ENCODE results near the gene HSF2BP. TPM values are rescaled to one million over a fixed set of nuclear protein-coding genes. Genes with fewer than 3 reads are reported as not detected.

HSF2BP gene
- total and polyA plus RNA-seq, 9 donors = 0.58 to 2.9 (median 1.5) TPM

DNA sequence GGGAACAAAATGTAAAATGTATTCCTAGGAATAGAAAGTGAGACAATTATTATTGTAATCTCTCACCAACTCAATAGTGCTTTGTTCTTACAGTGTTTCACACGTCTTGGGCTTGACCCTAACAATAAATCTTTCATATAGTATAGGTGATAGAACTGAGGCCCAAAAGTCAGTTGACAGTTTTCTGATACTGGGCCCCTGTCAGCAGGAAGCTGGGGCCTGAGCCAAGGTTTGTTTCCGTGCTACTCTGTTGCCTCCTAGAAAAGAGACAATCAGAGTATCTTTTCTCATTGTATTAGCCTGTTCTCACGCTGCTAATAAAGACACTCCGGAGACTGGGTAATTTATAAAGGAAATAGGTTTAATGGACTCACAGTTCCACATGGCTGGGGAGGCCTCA, 5.1 kb upstream of the HSF2BP start:
- no peak for DNase-seq
- H3K27ac ChIP-seq = no peak overlapping the region
- H3K27me3 ChIP-seq = no peaks in the 10 kb centered on the region
- TF ChIP-seq CTCF (IDR thresholded peaks at IDR 0.05) = no peak
- H3K4me3 ChIP-seq = no peak overlapping the region
- 56 to 71% (median 67%) methylated on average over 4 of the region's 4 CpGs for WGBS, 3 donors
- intact Hi-C loops (cut with DNase I) = loop anchor here in 1 of 4 donors (10.0 kb wide), 1 partner anchor 60 kb away; no protein-coding TSS in a partner anchor
- no peaks in the 10 kb centered on the region for H3K9me3 ChIP-seq
- H3K4me1 ChIP-seq (ENCODE audit: insufficient read depth) = no peaks in the 10 kb centered on the region
- H3K36me3 ChIP-seq = no peaks in the 10 kb centered on the region

DNA sequence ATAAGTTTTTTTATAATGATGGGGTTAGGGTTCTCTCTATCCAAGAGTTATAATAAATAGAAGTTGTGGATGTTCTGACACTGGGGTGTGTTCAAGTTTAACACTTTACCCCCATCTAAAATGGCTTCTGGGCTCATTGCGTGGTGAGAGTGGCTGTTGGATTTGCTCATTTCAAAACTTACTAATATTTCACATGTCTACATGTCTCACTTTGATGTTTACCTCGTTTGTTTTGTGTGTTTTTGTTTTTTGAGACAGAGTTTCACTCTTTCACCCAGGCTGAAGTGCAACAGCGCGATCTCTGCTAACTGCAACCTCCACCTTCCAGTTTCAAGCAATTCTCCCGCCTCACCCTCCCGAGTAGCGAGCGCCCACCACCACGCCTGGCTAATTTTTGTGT, 3.7 kb upstream of the HSF2BP start:
- 87 to 91% (median 91%) methylated on average over 9 of the region's 9 CpGs for WGBS, 3 donors
- Histone ChIP-seq H3K27ac (no peak overlapping the region), H3K27me3 (no peaks in the 10 kb centered on the region), H3K9me3 (no peaks in the 10 kb centered on the region), H3K4me3 (no peak overlapping the region), H3K36me3 (no peaks in the 10 kb centered on the region), H3K4me1 (ENCODE audit: insufficient read depth) (no peaks in the 10 kb centered on the region)
- no peak for TF ChIP-seq EP300 (IDR thresholded peaks at IDR 0.05)
- no peak for TF ChIP-seq POLR2A (IDR thresholded peaks at IDR 0.05)
- no peak for TF ChIP-seq CTCF (IDR thresholded peaks at IDR 0.05)
- intact Hi-C loops (cut with DNase I) = loop anchor here in 1 of 4 donors (10.0 kb wide), 1 partner anchor 62 kb away; no protein-coding TSS in a partner anchor
- DNase-seq = no peak

DNA sequence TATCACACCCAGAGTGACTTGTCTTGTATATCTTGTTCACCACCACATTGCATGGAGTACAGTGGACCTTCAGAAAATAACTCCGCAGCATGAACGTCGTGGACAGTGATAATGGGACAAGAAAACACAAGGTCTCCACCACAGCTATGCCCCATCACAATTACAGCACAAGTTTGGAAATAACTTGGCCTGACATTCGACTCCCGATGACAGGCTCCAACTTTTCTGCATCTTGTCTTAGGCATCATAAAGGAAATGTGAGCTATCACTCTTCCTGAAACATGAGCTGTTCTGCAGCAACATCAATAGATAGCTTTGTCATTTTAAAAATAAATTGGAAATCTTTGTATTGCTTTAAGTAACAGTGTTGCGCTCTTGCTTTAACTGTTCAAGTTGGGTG, 3.0 kb upstream of the HSF2BP start:
- intact Hi-C loops (cut with DNase I) = loop anchor here in 1 of 4 donors (10.0 kb wide), 1 partner anchor 63 kb away; no protein-coding TSS in a partner anchor
- TF ChIP-seq CTCF (IDR thresholded peaks at IDR 0.05) (no peak), EP300 (IDR thresholded peaks at IDR 0.05) (no peak), POLR2A (IDR thresholded peaks at IDR 0.05) (no peak)

DNA sequence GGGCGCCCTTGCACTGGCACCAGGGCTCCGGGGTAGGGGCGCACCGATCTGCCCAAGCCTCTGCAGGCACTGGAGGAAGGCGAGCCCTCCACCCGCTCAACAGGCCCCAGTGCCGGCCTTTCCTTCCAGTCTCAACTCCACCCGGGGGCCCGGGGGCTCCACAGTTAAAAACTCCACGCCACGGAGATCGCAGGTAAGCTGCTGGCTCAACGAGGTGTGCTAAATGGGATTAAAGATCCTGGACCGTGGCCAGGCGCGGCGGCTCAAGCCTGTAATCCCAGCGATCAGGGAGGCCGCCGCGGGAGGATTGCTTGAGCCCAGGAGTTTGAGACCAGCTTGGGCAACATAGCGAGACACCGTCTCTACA, 536 bp downstream of the HSF2BP start:
- WGBS, 3 donors = 69 to 79% (median 79%) methylated on average over 23 of the region's 23 CpGs
- H3K27ac ChIP-seq = peak overlapping the region in 1 of 2 donors; percentile 87

More for the DNA sequence above, 3.0 kb upstream of the HSF2BP start:
- DNase-seq = no peak
- WGBS, 3 donors = 59 to 72% (median 65%) methylated on average over 6 of the region's 6 CpGs
- H3K27me3 ChIP-seq = no peaks in the 10 kb centered on the region
- no peaks in the 10 kb centered on the region for H3K9me3 ChIP-seq
- no peak overlapping the region for H3K27ac ChIP-seq
- H3K4me3 ChIP-seq = no peak overlapping the region
- no peaks in the 10 kb centered on the region for H3K4me1 ChIP-seq (ENCODE audit: insufficient read depth)
- H3K36me3 ChIP-seq = no peaks in the 10 kb centered on the region

More for the DNA sequence above, 536 bp downstream of the HSF2BP start:
- H3K9me3 ChIP-seq = no peaks in the 10 kb centered on the region
- H3K27me3 ChIP-seq = no peaks in the 10 kb centered on the region
- H3K36me3 ChIP-seq = no peaks in the 10 kb centered on the region
- H3K4me3 ChIP-seq = peak overlapping the region; percentile 59
- intact Hi-C loops (cut with DNase I) = loop anchor here in 1 of 4 donors (5.0 kb wide), 1 partner anchor 294 kb away; no protein-coding TSS in a partner anchor
- no peaks in the 10 kb centered on the region for H3K4me1 ChIP-seq (ENCODE audit: insufficient read depth)
- peak in 4 of 5 donors; percentile 32 to 68 (median 54) for DNase-seq
- TF ChIP-seq POLR2A (IDR thresholded peaks at IDR 0.05) = no peak
- TF ChIP-seq CTCF (IDR thresholded peaks at IDR 0.05) = no peak
- no peak for TF ChIP-seq EP300 (IDR thresholded peaks at IDR 0.05)
